IgD-negative memory B cell (primary cell): Measurements from ENCODE around the gene DGLUCY. TPM values are rescaled to one million over a fixed set of nuclear protein-coding genes. Genes with fewer than 3 reads are reported as not detected.
A peak's percentile ranks its signal among the peaks of the same experiment; 100 is the strongest.
"Not testable (repeated sequence)": the region's sequence is repeated elsewhere in the genome, so short reads cannot be mapped to it uniquely, and the experiment has no call there.

Experiments
- H3K27ac Mint-ChIP-seq, 3 donors: one replicate each; pipeline ENCODE4 v1.8.0; 2020 to 2022; ENCODE audit warnings: mild to moderate bottlenecking in 3 of 3, mixed read lengths in 3 of 3, moderate library complexity in 1 of 3
- H3K27me3 Mint-ChIP-seq: one replicate; pipeline ENCODE4 v1.8.0; 2021; ENCODE audit warnings: mixed read lengths
- H3K36me3 Mint-ChIP-seq: one replicate; pipeline ENCODE4 v1.8.0; 2020; ENCODE audit warnings: mild to moderate bottlenecking, mixed read lengths
- H3K4me1 Mint-ChIP-seq, 3 donors: one replicate each; pipeline ENCODE4 v1.8.0; 2020 to 2022; ENCODE audit warnings: mixed read lengths in 3 of 3, mild to moderate bottlenecking in 1 of 3
- H3K4me3 Mint-ChIP-seq, 4 donors: one replicate each; pipeline ENCODE4 v1.8.0; 2020 to 2022; ENCODE audit warnings: mild to moderate bottlenecking in 4 of 4, mixed read lengths in 4 of 4, moderate library complexity in 3 of 4
- H3K9me3 Mint-ChIP-seq, 3 donors: one replicate each; pipeline ENCODE4 v1.8.0; 2020 to 2021; ENCODE audit warnings: mixed read lengths in 3 of 3, mild to moderate bottlenecking in 1 of 3
- polyA plus RNA-seq: library from polyadenylated mRNA; unstranded; fragments of 300-500 nt; fragmentation: Illumina TruSeq; gene quantifications from one replicate; pipeline ENCODE4 v1.2.3, GENCODE V29; 2021

Gene DGLUCY
- 68.0 TPM for polyA plus RNA-seq

- Mint-ChIP-seq H3K27me3 (no peaks in the 10 kb centered on the region), H3K4me3 (peak within 1 kb of the TSS; percentile 89 to 99 (median 97)), H3K4me1 (peaks cover 28 to 52% (median 49%) of the 10 kb centered on the region in 3 donors), H3K36me3 (peaks cover 14% of the 10 kb centered on the region), H3K27ac (peak within 1 kb of the TSS; percentile 84 to 99 (median 98)), H3K9me3 (no peaks in the 10 kb centered on the region)
These were observed at the start of gene DGLUCY for GRCh38 chr14:91113829-91114078. Gene DGLUCY, plus strand, starts transcription at chr14:91114073. Its CDS starts 46,222 bp downstream, at chr14:91160295.

GRCh38 chr14:91065266-91065665 is 48.6 kb upstream of the DGLUCY start:
- Mint-ChIP-seq H3K27ac (no peak overlapping the region), H3K27me3 (peaks cover 2% of the 10 kb centered on the region), H3K4me1 (peaks cover 18 to 32% (median 28%) of the 10 kb centered on the region in 3 donors), H3K9me3 (no peaks in the 10 kb centered on the region), H3K36me3 (no peaks in the 10 kb centered on the region), H3K4me3 (no peak overlapping the region)

GRCh38 chr14:91067186-91067585 is 46.7 kb upstream of the DGLUCY start:
- H3K36me3 Mint-ChIP-seq, result no peaks in the 10 kb centered on the region
- no peaks in the 10 kb centered on the region for H3K9me3 Mint-ChIP-seq
- no peak overlapping the region for H3K4me3 Mint-ChIP-seq
- peaks cover 18 to 32% (median 28%) of the 10 kb centered on the region in 3 donors for H3K4me1 Mint-ChIP-seq
- peaks cover 2% of the 10 kb centered on the region for H3K27me3 Mint-ChIP-seq
- no peak overlapping the region for H3K27ac Mint-ChIP-seq

GRCh38 chr14:91068642-91069041 is 45.2 kb upstream of the DGLUCY start:
- no peak overlapping the region for H3K4me3 Mint-ChIP-seq
- no peaks in the 10 kb centered on the region for H3K9me3 Mint-ChIP-seq
- no peak overlapping the region for H3K27ac Mint-ChIP-seq
- H3K36me3 Mint-ChIP-seq, result no peaks in the 10 kb centered on the region
- H3K27me3 Mint-ChIP-seq, result peaks cover 2% of the 10 kb centered on the region
- peaks cover 8 to 23% (median 17%) of the 10 kb centered on the region in 3 donors for H3K4me1 Mint-ChIP-seq

- no peaks in the 10 kb centered on the region for H3K36me3 Mint-ChIP-seq
- H3K27me3 Mint-ChIP-seq, result peaks cover 2% of the 10 kb centered on the region
- H3K4me1 Mint-ChIP-seq, result peaks cover 5 to 17% (median 12%) of the 10 kb centered on the region in 3 donors
These were observed 43.3 kb upstream of the DGLUCY start for GRCh38 chr14:91070572-91070971.

GRCh38 chr14:91075553-91075952 is 38.3 kb upstream of the DGLUCY start:
- no peak overlapping the region for H3K27ac Mint-ChIP-seq
- no peaks in the 10 kb centered on the region for H3K27me3 Mint-ChIP-seq
- H3K36me3 Mint-ChIP-seq, result peaks cover 1% of the 10 kb centered on the region
- no peak overlapping the region for H3K4me3 Mint-ChIP-seq
- peaks cover 4 to 7% (median 4%) of the 10 kb centered on the region in 3 donors for H3K4me1 Mint-ChIP-seq
- H3K9me3 Mint-ChIP-seq, result no peaks in the 10 kb centered on the region

More at GRCh38 chr14:91070572-91070971, 43.3 kb upstream of the DGLUCY start:
- H3K9me3 Mint-ChIP-seq, result no peaks in the 10 kb centered on the region
- H3K27ac Mint-ChIP-seq, result no peak overlapping the region
- H3K4me3 Mint-ChIP-seq, result no peak overlapping the region

GRCh38 chr14:91078095-91078737 is 35.7 kb upstream of the DGLUCY start:
- Mint-ChIP-seq H3K27ac (peak overlapping the region in 1 of 3 donors; percentile 58), H3K9me3 (no peaks in the 10 kb centered on the region), H3K4me3 (no peak overlapping the region), H3K27me3 (no peaks in the 10 kb centered on the region), H3K36me3 (peaks cover 15% of the 10 kb centered on the region), H3K4me1 (peaks cover 4 to 10% (median 4%) of the 10 kb centered on the region in 3 donors)

- peaks cover 4 to 9% (median 4%) of the 10 kb centered on the region in 3 donors for H3K4me1 Mint-ChIP-seq
- peaks cover 17% of the 10 kb centered on the region for H3K36me3 Mint-ChIP-seq
- no peak overlapping the region for H3K4me3 Mint-ChIP-seq
- H3K27me3 Mint-ChIP-seq, result no peaks in the 10 kb centered on the region
- no peaks in the 10 kb centered on the region for H3K9me3 Mint-ChIP-seq
- H3K27ac Mint-ChIP-seq, result no peak overlapping the region
These were observed 33.8 kb upstream of the DGLUCY start for GRCh38 chr14:91080071-91080470.

- Mint-ChIP-seq H3K27ac (no peak overlapping the region), H3K9me3 (no peaks in the 10 kb centered on the region)
These were observed 31.6 kb upstream of the DGLUCY start for GRCh38 chr14:91082282-91082681.

GRCh38 chr14:91084516-91084915 is 29.4 kb upstream of the DGLUCY start:
- Mint-ChIP-seq H3K4me1 (peaks cover 4 to 8% (median 7%) of the 10 kb centered on the region in 3 donors), H3K4me3 (no peak overlapping the region), H3K27me3 (no peaks in the 10 kb centered on the region), H3K27ac (no peak overlapping the region), H3K9me3 (no peaks in the 10 kb centered on the region), H3K36me3 (peaks cover 16% of the 10 kb centered on the region)

More at GRCh38 chr14:91082282-91082681, 31.6 kb upstream of the DGLUCY start:
- Mint-ChIP-seq H3K4me1 (peaks cover 5 to 9% (median 7%) of the 10 kb centered on the region in 3 donors), H3K27me3 (no peaks in the 10 kb centered on the region), H3K36me3 (peaks cover 16% of the 10 kb centered on the region), H3K4me3 (no peak overlapping the region)

GRCh38 chr14:91087470-91087869 is 26.4 kb upstream of the DGLUCY start:
- not testable (repeated sequence) for H3K4me3 Mint-ChIP-seq, H3K4me1 Mint-ChIP-seq, H3K27me3 Mint-ChIP-seq, H3K36me3 Mint-ChIP-seq, H3K27ac Mint-ChIP-seq, H3K9me3 Mint-ChIP-seq

- no peaks in the 10 kb centered on the region for H3K27me3 Mint-ChIP-seq
- H3K4me1 Mint-ChIP-seq, result peaks cover 0 to 8% (median 7%) of the 10 kb centered on the region in 3 donors
- H3K27ac Mint-ChIP-seq, result no peak overlapping the region
- no peaks in the 10 kb centered on the region for H3K9me3 Mint-ChIP-seq
- peaks cover 2% of the 10 kb centered on the region for H3K36me3 Mint-ChIP-seq
- H3K4me3 Mint-ChIP-seq, result no peak overlapping the region
These were observed 25.2 kb upstream of the DGLUCY start for GRCh38 chr14:91088585-91089235.

- H3K9me3 Mint-ChIP-seq, result no peaks in the 10 kb centered on the region
- H3K36me3 Mint-ChIP-seq, result no peaks in the 10 kb centered on the region
- H3K4me1 Mint-ChIP-seq, result peaks cover 0 to 8% (median 7%) of the 10 kb centered on the region in 3 donors
- peak overlapping the region in 1 of 3 donors; percentile 76 for H3K27ac Mint-ChIP-seq
- no peak overlapping the region for H3K4me3 Mint-ChIP-seq
- H3K27me3 Mint-ChIP-seq, result no peaks in the 10 kb centered on the region
These were observed 23.8 kb upstream of the DGLUCY start for GRCh38 chr14:91089958-91090535.

GRCh38 chr14:91090743-91091142 is 23.1 kb upstream of the DGLUCY start:
- H3K27ac Mint-ChIP-seq, result no peak overlapping the region
- H3K27me3 Mint-ChIP-seq, result no peaks in the 10 kb centered on the region
- no peaks in the 10 kb centered on the region for H3K9me3 Mint-ChIP-seq
- no peak overlapping the region for H3K4me3 Mint-ChIP-seq
- H3K4me1 Mint-ChIP-seq, result peaks cover 0 to 8% (median 7%) of the 10 kb centered on the region in 3 donors
- no peaks in the 10 kb centered on the region for H3K36me3 Mint-ChIP-seq

- no peak overlapping the region for H3K4me3 Mint-ChIP-seq
- H3K27me3 Mint-ChIP-seq, result no peaks in the 10 kb centered on the region
- no peak overlapping the region for H3K27ac Mint-ChIP-seq
- H3K4me1 Mint-ChIP-seq, result peaks cover 1 to 6% (median 5%) of the 10 kb centered on the region in 3 donors
- no peaks in the 10 kb centered on the region for H3K9me3 Mint-ChIP-seq
- peaks cover 4% of the 10 kb centered on the region for H3K36me3 Mint-ChIP-seq
These were observed 21.8 kb upstream of the DGLUCY start for GRCh38 chr14:91092073-91092472.
